Medulla oblongata (tissue), 1 donor: ENCODE measurements around the gene MDM4.
"Not testable (repeated sequence)": the region's sequence is repeated elsewhere in the genome, so short reads cannot be mapped to it uniquely, and the experiment has no call there.

Experiments
- DNase-seq: peaks from one replicate; pipeline ENCODE4 v3.0.0-alpha.2; 2015; ENCODE audit errors: extremely low spot score

Gene MDM4

GRCh38 chr1:204517382-204517781, 1.2 kb downstream of the MDM4 start:
- not testable (repeated sequence) for DNase-seq

DNA sequence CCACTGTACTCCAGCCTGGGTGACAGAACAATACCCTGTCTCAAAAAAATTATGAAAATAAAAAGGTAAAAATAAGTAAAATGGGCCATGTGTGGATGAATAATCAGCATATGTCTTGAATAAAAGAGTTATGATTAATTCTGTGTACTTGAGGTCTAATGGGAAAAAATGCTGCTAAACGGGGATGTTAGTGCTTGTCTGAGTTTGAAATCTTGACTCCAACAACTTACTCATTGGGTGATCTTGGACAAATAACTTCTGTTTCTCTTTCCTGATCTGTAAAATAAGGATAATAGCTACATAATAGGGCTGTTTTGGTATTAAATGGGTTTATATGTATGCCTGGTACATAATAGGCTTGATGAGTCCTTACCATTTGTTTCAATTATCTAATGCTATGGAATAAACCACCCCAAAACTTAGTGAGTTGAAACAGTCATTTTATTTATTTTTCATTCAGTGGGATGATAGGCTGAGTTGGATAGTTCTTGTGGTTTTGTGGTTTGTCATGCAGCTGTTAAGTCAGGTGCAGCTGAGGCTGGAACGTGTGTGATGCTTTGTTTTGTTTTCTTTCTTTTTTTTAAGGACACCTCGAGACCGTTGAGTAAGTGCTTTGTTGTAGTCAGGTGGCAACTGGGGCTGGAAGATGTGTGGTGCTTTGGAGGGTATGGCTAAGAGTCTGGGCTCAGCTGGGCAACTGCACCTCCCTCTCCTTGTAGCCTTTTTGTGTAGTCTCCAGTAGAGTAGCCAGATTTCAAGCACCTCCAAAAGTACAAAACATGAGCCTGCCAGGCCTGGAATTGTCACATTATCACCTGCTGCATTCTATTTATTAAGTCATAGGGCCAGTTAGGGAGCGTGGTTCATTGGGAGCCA, 4.9 kb downstream of the MDM4 start:
- DNase-seq, result no peak

- not testable (repeated sequence) for DNase-seq
These were observed 5.8 kb downstream of the MDM4 start for GRCh38 chr1:204521941-204522521.

GRCh38 chr1:204523605-204524215, 7.5 kb downstream of the MDM4 start:
- no peak for DNase-seq

DNA sequence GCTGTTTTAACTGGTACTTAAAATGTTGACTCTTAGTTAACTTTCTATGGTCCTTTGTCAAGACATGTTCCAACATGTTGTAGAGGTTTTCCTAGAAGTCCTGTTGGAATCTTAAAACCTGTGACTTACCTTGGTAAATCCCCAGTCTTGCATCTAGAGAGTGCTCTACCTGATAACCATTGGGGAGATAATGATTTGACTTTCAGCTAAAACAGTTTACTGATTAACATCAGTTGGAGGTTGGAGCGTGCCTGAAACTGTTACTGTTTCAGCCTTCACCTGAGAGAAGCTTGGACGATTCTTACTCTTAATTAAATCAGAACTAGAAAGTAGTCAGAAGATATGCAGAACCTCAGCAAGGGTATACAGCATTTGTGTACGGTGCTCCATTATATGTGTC, 8.8 kb downstream of the MDM4 start:
- DNase-seq, result no peak

GRCh38 chr1:204528241-204528640, 12.0 kb downstream of the MDM4 start:
- DNase-seq, result no peak

DNA sequence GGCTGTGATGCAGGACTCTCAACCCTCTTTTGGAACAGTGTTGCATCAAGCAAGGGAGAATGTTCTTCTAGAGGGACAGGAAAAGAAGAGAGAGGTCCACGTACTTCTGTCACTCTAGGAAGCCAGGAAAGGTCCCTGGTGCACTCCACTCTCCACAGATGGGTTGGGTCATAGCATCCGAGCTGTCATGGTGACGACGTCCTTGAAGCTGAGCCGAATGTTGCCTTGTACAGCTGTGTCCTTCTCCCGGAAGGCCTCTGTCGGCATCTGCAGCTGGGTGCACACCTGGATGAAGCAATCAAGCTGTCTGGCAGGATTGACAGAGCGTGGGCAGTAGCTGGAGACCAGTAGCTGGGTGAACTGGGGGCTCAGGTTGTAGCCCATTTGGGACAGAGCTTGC, 12.5 kb downstream of the MDM4 start:
- no peak for DNase-seq

GRCh38 chr1:204529371-204529895, 13.2 kb downstream of the MDM4 start:
- DNase-seq, result no peak

- DNase-seq, result no peak
These were observed 14.7 kb downstream of the MDM4 start for GRCh38 chr1:204530932-204531331.

DNA sequence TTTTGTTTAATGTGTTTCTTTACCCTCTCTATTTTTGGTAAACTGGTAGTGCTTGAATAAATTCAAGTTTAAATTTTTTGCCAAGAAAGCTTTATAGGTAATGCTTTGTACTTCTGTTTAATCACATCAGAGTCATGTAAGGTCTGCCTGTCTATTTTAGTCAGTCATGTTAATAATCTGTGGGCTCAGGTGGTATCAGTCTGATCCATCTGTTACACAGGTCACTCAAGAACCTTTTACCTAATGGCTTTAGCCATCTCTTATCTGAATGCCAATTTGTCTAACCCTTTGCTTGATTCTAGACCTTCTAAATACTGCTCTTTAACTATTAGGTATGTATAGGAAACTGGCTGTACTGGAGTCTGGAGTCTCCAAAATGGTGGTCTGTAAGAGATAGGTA, 16.6 kb downstream of the MDM4 start:
- no peak for DNase-seq

- DNase-seq, result no peak
These were observed 25.4 kb downstream of the MDM4 start for GRCh38 chr1:204541626-204542025.

DNA sequence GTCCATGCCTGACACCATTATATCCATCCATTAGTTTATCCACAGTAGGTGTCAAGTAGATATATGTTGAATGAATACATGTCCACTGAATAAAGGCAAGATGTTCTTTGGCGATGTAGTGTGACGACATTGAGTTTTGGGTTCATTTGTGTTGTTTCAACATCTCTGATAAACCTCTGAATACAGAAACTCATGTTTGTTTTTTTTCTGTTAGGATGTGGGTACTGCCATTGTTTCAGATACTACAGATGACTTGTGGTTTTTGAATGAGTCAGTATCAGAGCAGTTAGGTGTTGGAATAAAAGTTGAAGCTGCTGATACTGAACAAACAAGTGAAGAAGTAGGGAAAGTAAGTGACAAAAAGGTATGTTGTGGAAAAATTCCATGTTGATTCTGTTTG, 28.1 kb downstream of the MDM4 start:
- no peak for DNase-seq

DNA sequence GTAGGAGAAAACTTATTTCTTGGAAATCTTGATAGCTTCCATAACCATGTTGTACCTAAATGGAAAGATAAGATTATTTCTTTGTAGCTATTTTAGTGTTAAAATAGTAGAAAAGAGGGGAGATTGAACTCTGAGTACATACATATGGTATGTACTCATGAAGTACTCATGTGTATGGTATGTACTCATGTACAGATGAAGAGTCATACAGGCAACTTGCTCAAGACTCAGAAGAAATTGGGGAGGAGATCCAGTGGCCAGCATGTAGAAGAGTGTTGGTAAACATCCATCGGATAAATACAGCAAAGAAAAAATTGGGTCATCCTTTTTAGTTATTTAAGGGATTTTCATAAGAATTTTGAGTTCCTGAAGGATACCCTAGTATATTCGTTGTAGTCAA, 29.0 kb downstream of the MDM4 start:
- DNase-seq, result no peak

- DNase-seq, result no peak
These were observed 29.7 kb downstream of the MDM4 start for GRCh38 chr1:204545881-204546280.

GRCh38 chr1:204548265-204548664, 32.1 kb downstream of the MDM4 start:
- no peak for DNase-seq

DNA sequence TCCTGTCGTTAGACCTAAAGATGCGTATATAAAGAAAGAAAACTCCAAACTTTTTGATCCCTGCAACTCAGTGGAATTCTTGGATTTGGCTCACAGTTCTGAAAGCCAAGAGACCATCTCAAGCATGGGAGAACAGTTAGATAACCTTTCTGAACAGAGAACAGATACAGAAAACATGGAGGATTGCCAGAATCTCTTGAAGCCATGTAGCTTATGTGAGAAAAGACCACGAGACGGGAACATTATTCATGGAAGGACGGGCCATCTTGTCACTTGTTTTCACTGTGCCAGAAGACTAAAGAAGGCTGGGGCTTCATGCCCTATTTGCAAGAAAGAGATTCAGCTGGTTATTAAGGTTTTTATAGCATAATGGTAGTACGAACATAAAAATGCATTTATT, 33.1 kb downstream of the MDM4 start:
- DNase-seq, result no peak

- no peak for DNase-seq
These were observed 34.7 kb downstream of the MDM4 start for GRCh38 chr1:204550926-204551325.

GRCh38 chr1:204556458-204557052, 40.3 kb downstream of the MDM4 start:
- DNase-seq, result no peak

GRCh38 chr1:204558467-204558866, 42.3 kb downstream of the MDM4 start:
- DNase-seq, result no peak

DNA sequence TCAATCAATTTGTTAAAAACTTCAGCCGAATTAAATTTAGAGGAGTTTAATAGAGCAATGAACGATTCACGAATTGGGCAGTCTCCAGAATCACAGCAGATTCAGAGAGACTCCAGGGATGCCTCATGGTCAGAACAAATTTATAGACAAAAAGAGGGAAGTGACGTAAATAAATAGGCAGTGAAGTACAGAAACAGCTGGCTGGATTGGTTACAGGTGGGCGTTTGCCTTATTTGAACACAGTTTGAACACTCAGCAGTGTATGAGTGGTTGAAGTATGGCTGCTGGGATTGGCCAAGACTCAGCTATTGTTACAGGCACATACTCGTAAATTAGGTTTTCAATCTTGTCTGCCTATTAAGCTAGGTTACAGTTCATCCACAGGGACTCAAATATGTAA, 43.8 kb downstream of the MDM4 start:
- not testable (repeated sequence) for DNase-seq

DNA sequence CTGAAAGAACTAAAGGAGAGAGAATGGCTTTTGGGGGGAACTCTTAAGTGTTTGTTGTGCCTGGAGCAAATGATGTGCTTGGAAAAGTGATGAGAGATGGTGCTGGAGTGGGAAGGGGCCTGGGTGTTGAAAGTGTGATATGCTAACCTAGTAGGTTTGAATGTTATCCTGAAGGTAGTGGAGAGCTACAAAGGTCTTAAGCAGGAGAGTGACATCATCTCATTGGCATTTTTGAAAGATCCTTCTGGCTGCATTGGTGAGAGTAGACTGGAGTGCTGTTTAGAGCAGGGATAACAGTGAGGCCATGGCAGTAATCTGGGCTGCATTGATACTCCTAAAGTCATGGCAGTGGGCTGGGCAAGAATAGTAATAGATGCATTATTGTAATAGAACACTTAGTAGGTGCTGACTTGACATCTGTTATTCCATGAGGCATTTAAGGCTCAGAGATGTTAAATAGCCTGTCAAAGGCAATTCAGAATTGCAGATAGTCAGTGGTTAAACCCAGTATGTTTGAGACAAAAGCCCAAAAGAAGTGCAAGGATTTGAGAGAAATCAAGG, 44.5 kb downstream of the MDM4 start:
- DNase-seq, result no peak
